Measurements from ENCODE around the gene CHI3L1.

The CHI3L1 gene

GRCh38 chr1:203173566-203173965 lies 12.9 kb downstream of the CHI3L1 start:
- TF ChIP-seq TCF12 (IDR thresholded peaks at IDR 0.05; ENCODE audit: low read depth) (peak; percentile 33; the same call in 1 of the 2 replicates), TEAD4 (IDR thresholded peaks at IDR 0.05) (0 out of 2 replicates have a peak, but pooled peaks have one; percentile 2), FOXM1 (IDR thresholded peaks at IDR 0.05; ENCODE audit: borderline replicate concordance, low read depth) (no peak), EP300 (IDR thresholded peaks at IDR 0.05; ENCODE audit: borderline replicate concordance) (peak; percentile 39; the same call in 1 of the 2 replicates), NFIC (IDR thresholded peaks at IDR 0.05) (no peak)

DNA sequence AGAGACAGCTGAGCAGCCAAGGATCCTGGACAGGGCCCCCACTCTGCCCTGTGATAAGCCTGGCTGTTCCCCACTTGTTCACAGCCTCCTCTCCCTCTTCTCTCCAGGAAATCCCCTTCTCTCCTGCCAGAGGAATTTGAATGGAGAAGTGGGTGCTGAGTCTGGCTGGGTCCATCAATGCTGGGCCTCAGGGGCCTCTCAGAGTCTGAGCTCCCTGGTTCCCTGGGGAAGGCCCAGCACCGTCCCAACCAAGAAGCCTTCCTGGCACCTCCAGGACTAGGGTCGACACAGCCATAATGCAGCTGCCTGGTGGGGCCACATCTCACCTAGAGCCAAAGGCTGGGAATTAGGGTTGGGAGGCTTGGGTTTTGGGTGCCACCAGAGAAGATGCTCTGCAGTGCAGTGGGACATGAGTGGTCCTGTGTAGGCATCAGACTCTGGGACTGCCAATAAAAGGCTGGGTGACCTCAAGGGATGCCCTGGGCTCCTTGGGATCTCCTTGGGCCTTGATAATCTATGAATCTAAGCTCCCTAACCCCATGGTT lies 13.4 kb downstream of the CHI3L1 start:
- TF ChIP-seq FOXM1 (IDR thresholded peaks at IDR 0.05; ENCODE audit: borderline replicate concordance, low read depth) (no peak), TEAD4 (IDR thresholded peaks at IDR 0.05) (no peak), NFIC (IDR thresholded peaks at IDR 0.05) (no peak), TAF1 (IDR thresholded peaks at IDR 0.05; ENCODE audit: low read depth) (no peak), EP300 (IDR thresholded peaks at IDR 0.05; ENCODE audit: borderline replicate concordance) (no peak), CEBPB (IDR thresholded peaks at IDR 0.05) (no peak)
- TF ChIP-seq, protein P1, sequence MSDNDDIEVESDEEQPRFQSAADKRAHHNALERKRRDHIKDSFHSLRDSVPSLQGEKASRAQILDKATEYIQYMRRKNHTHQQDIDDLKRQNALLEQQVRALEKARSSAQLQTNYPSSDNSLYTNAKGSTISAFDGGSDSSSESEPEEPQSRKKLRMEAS (IDR thresholded peaks at IDR 0.05) = no peak
- TF ChIP-seq, protein P2, sequence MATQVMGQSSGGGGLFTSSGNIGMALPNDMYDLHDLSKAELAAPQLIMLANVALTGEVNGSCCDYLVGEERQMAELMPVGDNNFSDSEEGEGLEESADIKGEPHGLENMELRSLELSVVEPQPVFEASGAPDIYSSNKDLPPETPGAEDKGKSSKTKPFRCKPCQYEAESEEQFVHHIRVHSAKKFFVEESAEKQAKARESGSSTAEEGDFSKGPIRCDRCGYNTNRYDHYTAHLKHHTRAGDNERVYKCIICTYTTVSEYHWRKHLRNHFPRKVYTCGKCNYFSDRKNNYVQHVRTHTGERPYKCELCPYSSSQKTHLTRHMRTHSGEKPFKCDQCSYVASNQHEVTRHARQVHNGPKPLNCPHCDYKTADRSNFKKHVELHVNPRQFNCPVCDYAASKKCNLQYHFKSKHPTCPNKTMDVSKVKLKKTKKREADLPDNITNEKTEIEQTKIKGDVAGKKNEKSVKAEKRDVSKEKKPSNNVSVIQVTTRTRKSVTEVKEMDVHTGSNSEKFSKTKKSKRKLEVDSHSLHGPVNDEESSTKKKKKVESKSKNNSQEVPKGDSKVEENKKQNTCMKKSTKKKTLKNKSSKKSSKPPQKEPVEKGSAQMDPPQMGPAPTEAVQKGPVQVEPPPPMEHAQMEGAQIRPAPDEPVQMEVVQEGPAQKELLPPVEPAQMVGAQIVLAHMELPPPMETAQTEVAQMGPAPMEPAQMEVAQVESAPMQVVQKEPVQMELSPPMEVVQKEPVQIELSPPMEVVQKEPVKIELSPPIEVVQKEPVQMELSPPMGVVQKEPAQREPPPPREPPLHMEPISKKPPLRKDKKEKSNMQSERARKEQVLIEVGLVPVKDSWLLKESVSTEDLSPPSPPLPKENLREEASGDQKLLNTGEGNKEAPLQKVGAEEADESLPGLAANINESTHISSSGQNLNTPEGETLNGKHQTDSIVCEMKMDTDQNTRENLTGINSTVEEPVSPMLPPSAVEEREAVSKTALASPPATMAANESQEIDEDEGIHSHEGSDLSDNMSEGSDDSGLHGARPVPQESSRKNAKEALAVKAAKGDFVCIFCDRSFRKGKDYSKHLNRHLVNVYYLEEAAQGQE (IDR thresholded peaks at IDR 0.05; ENCODE audit: low read depth) = no peak

GRCh38 chr1:203172184-203173010 lies 14.1 kb downstream of the CHI3L1 start:
- no peak for TF ChIP-seq EGR1 (IDR thresholded peaks at IDR 0.05)
- TF ChIP-seq, protein P2 (IDR thresholded peaks at IDR 0.05; ENCODE audit: low read depth) = no peak
- no peak for TF ChIP-seq NFIC (IDR thresholded peaks at IDR 0.05)
- TF ChIP-seq RAD21 (IDR thresholded peaks at IDR 0.05; ENCODE audit: low read depth) = peak; percentile 91
- TF ChIP-seq TAF1 (IDR thresholded peaks at IDR 0.05; ENCODE audit: low read depth) = no peak
- TF ChIP-seq EP300 (IDR thresholded peaks at IDR 0.05; ENCODE audit: borderline replicate concordance) = 0 out of 2 replicates have a peak, but pooled peaks have one; percentile 20
- TF ChIP-seq, protein P1 (IDR thresholded peaks at IDR 0.05) = no peak; the same call in 1 of the 2 replicates
- TF ChIP-seq TCF12 (IDR thresholded peaks at IDR 0.05; ENCODE audit: low read depth) = peak; percentile 36; the same call in 1 of the 2 replicates
- peak; percentile 82 for TF ChIP-seq TEAD4 (IDR thresholded peaks at IDR 0.05)
- TF ChIP-seq ZBTB7A (IDR thresholded peaks at IDR 0.05; ENCODE audit: low read depth) = no peak

DNA sequence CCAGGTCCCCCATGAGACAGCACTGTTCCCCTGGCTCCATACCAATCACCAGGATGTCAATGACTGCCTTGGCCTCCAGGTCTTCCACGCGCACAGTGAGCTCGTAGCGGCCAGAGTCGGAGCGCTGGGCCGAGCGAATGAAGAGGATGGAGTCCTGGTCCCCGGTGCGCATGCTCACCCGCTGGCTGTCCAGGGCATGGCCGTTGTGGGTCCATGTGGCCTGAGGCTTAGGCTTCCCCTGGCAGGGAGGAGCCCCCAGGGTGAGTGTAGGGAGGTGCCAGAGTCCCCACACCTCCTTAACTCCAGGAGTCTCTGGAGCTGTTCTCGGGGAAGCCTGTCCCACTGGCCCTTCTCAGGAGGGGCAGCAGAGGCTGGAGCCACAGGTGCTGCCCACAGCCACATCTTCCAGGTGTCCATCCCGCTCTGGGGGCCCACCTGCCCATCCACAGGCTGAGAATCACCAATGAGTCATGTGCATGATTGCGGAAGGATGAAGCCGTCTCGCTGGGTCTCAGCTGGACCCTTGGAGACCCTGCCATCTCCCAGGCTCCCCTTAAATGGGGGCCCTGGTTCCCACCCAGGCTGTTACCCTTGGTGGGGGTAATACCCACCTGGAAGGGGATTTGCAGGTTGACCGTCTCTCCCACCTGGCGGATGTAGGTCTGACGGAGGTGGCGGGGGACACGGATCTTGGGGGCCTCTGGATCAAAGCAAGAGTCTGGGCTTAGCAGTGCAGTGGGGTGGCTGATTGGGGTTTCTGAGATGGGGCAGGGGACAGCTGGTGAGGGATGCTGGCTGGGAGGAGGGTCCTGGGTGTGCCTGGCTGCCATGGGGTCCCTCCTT lies 14.9 kb downstream of the CHI3L1 start:
- 0 out of 2 replicates have a peak, but pooled peaks have one; percentile 3 for TF ChIP-seq EP300 (IDR thresholded peaks at IDR 0.05; ENCODE audit: borderline replicate concordance)
- TF ChIP-seq, protein P2 (IDR thresholded peaks at IDR 0.05; ENCODE audit: low read depth) = no peak

DNA sequence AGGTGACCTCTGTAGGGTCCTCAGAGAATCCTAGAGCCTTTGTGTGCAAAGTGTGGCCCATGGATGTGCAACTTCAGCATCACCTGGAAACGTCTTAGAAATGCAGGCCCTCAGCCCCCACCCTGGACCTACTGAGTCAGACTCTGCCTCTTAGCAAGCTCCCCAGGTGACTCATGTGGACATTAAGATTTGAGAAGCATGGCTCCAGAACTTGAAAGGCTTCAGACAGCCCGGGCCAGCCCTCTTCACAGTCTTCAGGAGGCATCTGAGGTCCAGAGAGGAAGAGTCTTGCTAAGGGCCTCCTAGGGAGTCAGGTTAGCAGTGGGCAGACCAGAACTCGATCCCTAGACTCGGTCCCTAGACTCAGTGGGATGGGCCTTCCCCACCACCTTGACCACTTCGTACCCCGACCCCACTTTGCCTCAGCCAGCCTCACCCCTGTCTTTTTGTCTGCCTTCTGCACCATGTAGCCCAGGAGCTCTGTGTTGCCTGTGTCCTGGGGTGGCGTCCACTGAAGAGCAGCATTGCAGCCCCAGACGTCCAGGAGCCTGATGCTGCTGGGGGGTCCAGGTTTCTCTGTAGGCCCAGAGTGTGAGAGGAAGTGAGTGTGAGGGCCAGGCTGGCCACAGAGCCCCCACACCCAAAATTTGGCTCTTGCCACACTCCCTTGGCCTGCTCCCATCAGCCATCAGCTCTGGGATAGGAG lies 15.7 kb downstream of the CHI3L1 start:
- TF ChIP-seq YY1 (IDR thresholded peaks at IDR 0.05; ENCODE audit: low read depth) (no peak), USF1 (IDR thresholded peaks at IDR 0.05) (no peak), FOXM1 (IDR thresholded peaks at IDR 0.05; ENCODE audit: borderline replicate concordance, low read depth) (no peak), RAD21 (IDR thresholded peaks at IDR 0.05; ENCODE audit: low read depth) (no peak), NFIC (IDR thresholded peaks at IDR 0.05) (no peak)
- TF ChIP-seq, protein P1 (IDR thresholded peaks at IDR 0.05) = no peak
